ENCODE results near the gene TAS2R31. TPM values are rescaled to one million over a fixed set of nuclear protein-coding genes. Genes with fewer than 3 reads are reported as not detected.

TAS2R31 gene
- total and polyA plus RNA-seq, 2 of the 13 experiments (the other 11 are each of a cell fraction or from before 2014, with no cell fraction given), result 0.96 to 6.5 TPM

- TF ChIP-seq ZFP91 (CRISPR knock-in tag; IDR thresholded peaks at IDR 0.05; ENCODE audit: borderline replicate concordance) (no peak), FOXM1 (CRISPR knock-in tag; IDR thresholded peaks at IDR 0.05) (no peak), MED1 (CRISPR knock-in tag; IDR thresholded peaks at IDR 0.05) (peak; percentile 55), HINFP (CRISPR knock-in tag; IDR thresholded peaks at IDR 0.05; ENCODE audit: low read depth) (no peak), FOXJ3 (CRISPR knock-in tag; IDR thresholded peaks at IDR 0.05; ENCODE audit: borderline replicate concordance) (no peak), ZNF547 (CRISPR knock-in tag; IDR thresholded peaks at IDR 0.05) (no peak), PCBP2 (optimal IDR thresholded peaks at IDR 0.05; ENCODE audit: low read depth, low read length, poor library complexity, severe bottlenecking) (no peak), ZNF446 (CRISPR knock-in tag; IDR thresholded peaks at IDR 0.05) (no peak), ZNF746 (CRISPR knock-in tag; IDR thresholded peaks at IDR 0.05) (no peak), ZNF563 (CRISPR knock-in tag; IDR thresholded peaks at IDR 0.05) (no peak), SMARCE1 (IDR thresholded peaks at IDR 0.05; ENCODE audit: borderline replicate concordance) (no peak), ZNF776 (CRISPR knock-in tag; IDR thresholded peaks at IDR 0.05) (no peak), SOX5 (CRISPR knock-in tag; IDR thresholded peaks at IDR 0.05; ENCODE audit: borderline replicate concordance) (0 out of 2 replicates have a peak, but pooled peaks have one; percentile 12), ZFP41 (CRISPR knock-in tag; IDR thresholded peaks at IDR 0.05; ENCODE audit: borderline replicate concordance) (no peak), ZNF670 (CRISPR knock-in tag; IDR thresholded peaks at IDR 0.05; ENCODE audit: borderline replicate concordance) (no peak), ZNF740 (CRISPR knock-in tag; IDR thresholded peaks at IDR 0.05) (no peak)
- TF ChIP-seq, protein P1, sequence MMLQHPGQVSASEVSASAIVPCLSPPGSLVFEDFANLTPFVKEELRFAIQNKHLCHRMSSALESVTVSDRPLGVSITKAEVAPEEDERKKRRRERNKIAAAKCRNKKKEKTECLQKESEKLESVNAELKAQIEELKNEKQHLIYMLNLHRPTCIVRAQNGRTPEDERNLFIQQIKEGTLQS (CRISPR knock-in tag; IDR thresholded peaks at IDR 0.05), result no peak
- TF ChIP-seq, protein P2, sequence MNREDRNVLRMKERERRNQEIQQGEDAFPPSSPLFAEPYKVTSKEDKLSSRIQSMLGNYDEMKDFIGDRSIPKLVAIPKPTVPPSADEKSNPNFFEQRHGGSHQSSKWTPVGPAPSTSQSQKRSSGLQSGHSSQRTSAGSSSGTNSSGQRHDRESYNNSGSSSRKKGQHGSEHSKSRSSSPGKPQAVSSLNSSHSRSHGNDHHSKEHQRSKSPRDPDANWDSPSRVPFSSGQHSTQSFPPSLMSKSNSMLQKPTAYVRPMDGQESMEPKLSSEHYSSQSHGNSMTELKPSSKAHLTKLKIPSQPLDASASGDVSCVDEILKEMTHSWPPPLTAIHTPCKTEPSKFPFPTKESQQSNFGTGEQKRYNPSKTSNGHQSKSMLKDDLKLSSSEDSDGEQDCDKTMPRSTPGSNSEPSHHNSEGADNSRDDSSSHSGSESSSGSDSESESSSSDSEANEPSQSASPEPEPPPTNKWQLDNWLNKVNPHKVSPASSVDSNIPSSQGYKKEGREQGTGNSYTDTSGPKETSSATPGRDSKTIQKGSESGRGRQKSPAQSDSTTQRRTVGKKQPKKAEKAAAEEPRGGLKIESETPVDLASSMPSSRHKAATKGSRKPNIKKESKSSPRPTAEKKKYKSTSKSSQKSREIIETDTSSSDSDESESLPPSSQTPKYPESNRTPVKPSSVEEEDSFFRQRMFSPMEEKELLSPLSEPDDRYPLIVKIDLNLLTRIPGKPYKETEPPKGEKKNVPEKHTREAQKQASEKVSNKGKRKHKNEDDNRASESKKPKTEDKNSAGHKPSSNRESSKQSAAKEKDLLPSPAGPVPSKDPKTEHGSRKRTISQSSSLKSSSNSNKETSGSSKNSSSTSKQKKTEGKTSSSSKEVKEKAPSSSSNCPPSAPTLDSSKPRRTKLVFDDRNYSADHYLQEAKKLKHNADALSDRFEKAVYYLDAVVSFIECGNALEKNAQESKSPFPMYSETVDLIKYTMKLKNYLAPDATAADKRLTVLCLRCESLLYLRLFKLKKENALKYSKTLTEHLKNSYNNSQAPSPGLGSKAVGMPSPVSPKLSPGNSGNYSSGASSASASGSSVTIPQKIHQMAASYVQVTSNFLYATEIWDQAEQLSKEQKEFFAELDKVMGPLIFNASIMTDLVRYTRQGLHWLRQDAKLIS (CRISPR knock-in tag; IDR thresholded peaks at IDR 0.05), result no peak
- TF ChIP-seq, protein P3, sequence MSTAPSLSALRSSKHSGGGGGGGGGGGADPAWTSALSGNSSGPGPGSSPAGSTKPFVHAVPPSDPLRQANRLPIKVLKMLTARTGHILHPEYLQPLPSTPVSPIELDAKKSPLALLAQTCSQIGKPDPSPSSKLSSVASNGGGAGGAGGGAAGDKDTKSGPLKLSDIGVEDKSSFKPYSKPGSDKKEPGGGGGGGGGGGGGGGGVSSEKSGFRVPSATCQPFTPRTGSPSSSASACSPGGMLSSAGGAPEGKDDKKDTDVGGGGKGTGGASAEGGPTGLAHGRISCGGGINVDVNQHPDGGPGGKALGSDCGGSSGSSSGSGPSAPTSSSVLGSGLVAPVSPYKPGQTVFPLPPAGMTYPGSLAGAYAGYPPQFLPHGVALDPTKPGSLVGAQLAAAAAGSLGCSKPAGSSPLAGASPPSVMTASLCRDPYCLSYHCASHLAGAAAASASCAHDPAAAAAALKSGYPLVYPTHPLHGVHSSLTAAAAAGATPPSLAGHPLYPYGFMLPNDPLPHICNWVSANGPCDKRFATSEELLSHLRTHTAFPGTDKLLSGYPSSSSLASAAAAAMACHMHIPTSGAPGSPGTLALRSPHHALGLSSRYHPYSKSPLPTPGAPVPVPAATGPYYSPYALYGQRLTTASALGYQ (CRISPR knock-in tag; IDR thresholded peaks at IDR 0.05), result no peak
- TF ChIP-seq, protein P4, sequence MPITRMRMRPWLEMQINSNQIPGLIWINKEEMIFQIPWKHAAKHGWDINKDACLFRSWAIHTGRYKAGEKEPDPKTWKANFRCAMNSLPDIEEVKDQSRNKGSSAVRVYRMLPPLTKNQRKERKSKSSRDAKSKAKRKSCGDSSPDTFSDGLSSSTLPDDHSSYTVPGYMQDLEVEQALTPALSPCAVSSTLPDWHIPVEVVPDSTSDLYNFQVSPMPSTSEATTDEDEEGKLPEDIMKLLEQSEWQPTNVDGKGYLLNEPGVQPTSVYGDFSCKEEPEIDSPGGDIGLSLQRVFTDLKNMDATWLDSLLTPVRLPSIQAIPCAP (CRISPR knock-in tag; IDR thresholded peaks at IDR 0.05; ENCODE audit: low read depth), result no peak
Measured at GRCh38 chr12:11023387-11023786, 7.8 kb downstream of the TAS2R31 start (continued).
